Keratinocyte (primary cell): ENCODE data around the gene MOB3B. TPM values are rescaled to one million over a fixed set of nuclear protein-coding genes. Genes with fewer than 3 reads are reported as not detected.
A peak's percentile ranks its signal among the peaks of the same experiment; 100 is the strongest.

Experiments
- DNase-seq: peaks from one replicate; pipeline ENCODE4 v3.0.0-alpha.2; 2011; ENCODE audit warnings: low read depth, missing footprints, low spot score
- FAIRE-seq: peaks from 2 replicates; lab custom pipeline; 2011; peaks lifted over from hg19 to GRCh38; lab: Jason Lieb, UNC
- H2AFZ ChIP-seq: 2 replicates; pipeline ENCODE4 v1.6.0; 2012; ENCODE audit warnings: low read length, control low read depth, inconsistent platforms; ENCODE audit not compliant: control insufficient read depth
- H3K27ac ChIP-seq: 2 replicates; pipeline ENCODE4 v1.5.1; 2011; ENCODE audit warnings: low read length; ENCODE audit not compliant: control insufficient read depth, insufficient read depth
- H3K27me3 ChIP-seq: 3 replicates; pipeline ENCODE4 v1.6.0; 2011; ENCODE audit warnings: low read length; ENCODE audit not compliant: control insufficient read depth, insufficient read depth; ENCODE audit errors: extremely low read depth
- H3K36me3 ChIP-seq, 2 experiments: 2 replicates in 1 of 2; 3 replicates in 1 of 2; pipeline ENCODE4 v1.5.1; 2011; ENCODE audit warnings: low read length in 2 of 2, mild to moderate bottlenecking in 1 of 2; ENCODE audit not compliant: control insufficient read depth in 2 of 2, insufficient read depth in 2 of 2; ENCODE audit errors: extremely low read depth in 1 of 2
- H3K4me1 ChIP-seq: 3 replicates; pipeline ENCODE4 v1.5.1; 2011; ENCODE audit warnings: low read length; ENCODE audit not compliant: control insufficient read depth, insufficient read depth; ENCODE audit errors: extremely low read depth
- H3K4me2 ChIP-seq: 3 replicates; pipeline ENCODE4 v1.6.0; 2011; ENCODE audit warnings: low read depth, low read length; ENCODE audit not compliant: control insufficient read depth, insufficient read depth; ENCODE audit errors: extremely low read depth
- H3K4me3 ChIP-seq, 3 experiments: fragments of 200-600 bp in 1 of 3; sonication (generic) in 1 of 3; 2 replicates in 2 of 3; 3 replicates in 1 of 3; pipeline ENCODE4 v1.5.1; 2011 to 2016; ENCODE audit warnings: low read length in 3 of 3, mild to moderate bottlenecking in 3 of 3, control low read depth in 2 of 3, inconsistent platforms in 1 of 3, low read depth in 1 of 3, mixed read lengths in 1 of 3, mixed run types in 1 of 3, moderate library complexity in 1 of 3; ENCODE audit not compliant: control insufficient read depth in 2 of 3, insufficient read depth in 2 of 3; ENCODE audit errors: extremely low read depth in 1 of 3
- H3K79me2 ChIP-seq: 2 replicates; pipeline ENCODE4 v1.6.0; 2012; ENCODE audit warnings: low read length; ENCODE audit not compliant: control insufficient read depth, insufficient read depth
- H3K9ac ChIP-seq: 3 replicates; pipeline ENCODE4 v1.6.0; 2011; ENCODE audit warnings: low read length; ENCODE audit not compliant: control insufficient read depth, insufficient read depth; ENCODE audit errors: extremely low read depth
- H3K9me1 ChIP-seq: 3 replicates; pipeline ENCODE4 v1.6.0; 2011; ENCODE audit warnings: low read length; ENCODE audit not compliant: control insufficient read depth, insufficient read depth; ENCODE audit errors: extremely low read depth
- H3K9me3 ChIP-seq: 2 replicates; pipeline ENCODE4 v1.5.1; 2012; ENCODE audit warnings: low read depth, low read length; ENCODE audit not compliant: control insufficient read depth
- H4K20me1 ChIP-seq: 3 replicates; pipeline ENCODE4 v1.6.0; 2011; ENCODE audit warnings: low read length; ENCODE audit not compliant: control insufficient read depth, insufficient read depth; ENCODE audit errors: extremely low read depth
- CTCF ChIP-seq, 3 experiments: IDR thresholded peaks in 1 of 3; conservative IDR thresholded peaks in 1 of 3; optimal IDR thresholded peaks in 1 of 3; 2 replicates in 2 of 3; 3 replicates in 1 of 3; pipeline versions ENCODE3 to v1.5.1; 2011; ENCODE audit warnings: low read length in 3 of 3, mild to moderate bottlenecking in 3 of 3, moderate library complexity in 2 of 3, control low read depth in 1 of 3, inconsistent platforms in 1 of 3; ENCODE audit not compliant: insufficient read depth in 2 of 3; ENCODE audit errors: extremely low read depth in 1 of 3
- EZH2 ChIP-seq: IDR thresholded peaks from one replicate; pipeline ENCODE4 v1.6.1; 2012; ENCODE audit warnings: inconsistent platforms, mild to moderate bottlenecking, low read length, moderate library complexity
- dilution Hi-C: fragments of 300-500 bp; cut with MboI; formaldehyde crosslinking; loops from one replicate; pipeline ENCODE4 v1.7.0; 2020; ENCODE audit warnings: low sequenced_read_pairs; ENCODE audit not compliant: extremely low pct_ligation_motif_present
- polyA plus RNA-seq, 5 experiments: library from polyadenylated mRNA; depleted of rRNA in 3 of 5; stranded (reverse) in 3 of 5; stranded (forward) in 1 of 5; unstranded in 1 of 5; fragments of >200 nt; gene quantifications; 1 replicate in 1 of 5; 2 replicates in 3 of 5; 3 replicates in 1 of 5; pipeline versions ENCODE4 v1.2.1 to v1.2.3, GENCODE V29; 2011 to 2012; ENCODE audit warnings: missing spikeins in 2 of 5, low read depth in 1 of 5, low replicate concordance in 1 of 5

MOB3B gene
- polyA plus RNA-seq, 1 donor (not counting 4 experiments of a cell fraction or from before 2014, with no cell fraction given): 35.3 TPM

- Histone ChIP-seq H4K20me1 (no peaks in the 10 kb centered on the region), H3K4me3 (no peak overlapping the region), H3K27ac (no peak overlapping the region), H3K9me3 (no peaks in the 10 kb centered on the region), H3K4me1 (peaks cover 7% of the 10 kb centered on the region), H3K4me2 (no peak overlapping the region), H3K27me3 (no peaks in the 10 kb centered on the region), H3K36me3 (peaks cover 7 to 13% of the 10 kb centered on the region in 2 experiments), H3K9me1 (peaks cover 4% of the 10 kb centered on the region), H3K9ac (no peak overlapping the region), H3K79me2 (peaks cover 2% of the 10 kb centered on the region), H2AFZ (no peak overlapping the region)
- DNase-seq: no peak
- no peak for TF ChIP-seq EZH2
- TF ChIP-seq CTCF (optimal IDR thresholded peaks at IDR 0.05 in 1 of 3, IDR thresholded peaks at IDR 0.05 in 1 of 3, conservative IDR thresholded peaks at IDR 0.05 in 1 of 3; ENCODE audit: extremely low read depth in 1 of 3, insufficient read depth in 2 of 3, low read length in 3 of 3): no peak
- no peak for FAIRE-seq
- dilution Hi-C loops: no loop called here
Measured at GRCh38 chr9:27352457-27353165, 177.0 kb downstream of the MOB3B start.

DNA sequence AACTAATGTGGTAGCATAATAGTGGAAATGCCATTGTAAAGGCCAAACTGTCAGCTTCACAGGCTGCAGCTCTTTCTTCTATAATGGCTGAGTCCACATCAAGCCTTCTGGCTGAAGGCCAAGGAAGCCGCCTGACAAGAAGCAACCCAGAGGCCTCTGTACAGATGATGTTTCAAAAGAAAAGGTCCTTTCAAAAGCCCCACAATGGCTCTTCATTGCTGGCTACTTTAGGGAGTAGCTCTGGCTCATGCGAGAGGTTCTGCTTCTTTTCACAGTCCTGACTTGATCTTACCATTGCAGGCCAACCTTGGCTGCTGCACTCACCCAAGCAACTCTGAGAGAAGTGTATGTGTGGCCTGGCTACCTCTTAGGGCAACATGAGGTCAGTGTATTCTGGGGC is 178.2 kb downstream of the MOB3B start:
- no peak for DNase-seq
- no peaks in the 10 kb centered on the region for H4K20me1 ChIP-seq
- peaks cover 4% of the 10 kb centered on the region for H3K9me1 ChIP-seq
- H3K79me2 ChIP-seq: peaks cover 6% of the 10 kb centered on the region
- peaks cover 3 to 8% of the 10 kb centered on the region in 2 experiments for H3K36me3 ChIP-seq
- no peak for TF ChIP-seq CTCF (optimal IDR thresholded peaks at IDR 0.05 in 1 of 3, IDR thresholded peaks at IDR 0.05 in 1 of 3, conservative IDR thresholded peaks at IDR 0.05 in 1 of 3; ENCODE audit: extremely low read depth in 1 of 3, insufficient read depth in 2 of 3, low read length in 3 of 3)
- no peak for TF ChIP-seq EZH2
- H2AFZ ChIP-seq: no peak overlapping the region
- H3K27ac ChIP-seq: no peak overlapping the region
- peak; percentile 49 for FAIRE-seq
- dilution Hi-C loops: no loop called here
- no peaks in the 10 kb centered on the region for H3K9me3 ChIP-seq
- H3K27me3 ChIP-seq: no peaks in the 10 kb centered on the region
- H3K4me3 ChIP-seq: no peak overlapping the region
- H3K9ac ChIP-seq: no peak overlapping the region
- H3K4me1 ChIP-seq: peaks cover 7% of the 10 kb centered on the region
- no peak overlapping the region for H3K4me2 ChIP-seq
